IMR-90 (cell line): ENCODE measurements around the gene GRAMD1B. TPM values are rescaled to one million over a fixed set of nuclear protein-coding genes. Genes with fewer than 3 reads are reported as not detected.

Experiments used
- ATAC-seq: fragments of 200-7000 bp; cut with Tn5 transposase; 2 replicates; pipeline ENCODE4 v1.9.1; 2020; ENCODE audit warnings: low read depth, mild to moderate bottlenecking, moderate library complexity
- BruUV-seq: library from RNA; stranded (reverse); fragments of 400-500 nt; replicated peaks from 2 replicates; lab custom pipeline; 2021; lab: Mats Ljungman, UMichigan
- CTCF ChIA-PET: fragments of 300-600 bp; formaldehyde crosslinking; extraction: SDS; loops from one replicate; lab custom pipeline; 2021; ENCODE audit warnings: antibody characterized with exemption; lab: Yijun Ruan, JAX
- POLR2A ChIA-PET: fragments of 300-600 bp; sonication (Branson Sonifier 250); formaldehyde crosslinking; loops from one replicate; lab custom pipeline; 2022; ENCODE audit warnings: antibody characterized with exemption; ENCODE audit not compliant: unreplicated experiment; lab: Charles Lee
- DNase-seq: peaks from one replicate; pipeline ENCODE4 v3.0.0; 2013
- H2AFZ ChIP-seq: replicated peaks from 2 replicates; pipeline ENCODE3; 2013; ENCODE audit warnings: low read length, mild to moderate bottlenecking; ENCODE audit not compliant: poor library complexity
- H2AK5ac ChIP-seq: 2 replicates; pipeline ENCODE4 v1.6.1; 2013; ENCODE audit warnings: low read depth, low read length, inconsistent platforms
- H2AK9ac ChIP-seq: replicated peaks from 2 replicates; pipeline ENCODE3; 2013; ENCODE audit warnings: mild to moderate bottlenecking, low read depth, low read length, moderate library complexity; ENCODE audit not compliant: poor library complexity
- H2BK120ac ChIP-seq: 2 replicates; pipeline ENCODE4 v1.6.1; 2013; ENCODE audit warnings: low read depth, low read length, inconsistent platforms
- H2BK15ac ChIP-seq: 3 replicates; pipeline ENCODE4 v1.6.1; 2013; ENCODE audit warnings: low read depth, low read length, inconsistent platforms
- H2BK20ac ChIP-seq: 2 replicates; pipeline ENCODE4 v1.6.1; 2013; ENCODE audit warnings: low read depth, mild to moderate bottlenecking, inconsistent platforms, low read length, moderate library complexity
- H2BK5ac ChIP-seq: 2 replicates; pipeline ENCODE4 v1.6.1; 2013; ENCODE audit warnings: mild to moderate bottlenecking, low read depth, low read length, inconsistent platforms; ENCODE audit not compliant: poor library complexity, severe bottlenecking
- H3K14ac ChIP-seq: replicated peaks from 2 replicates; pipeline ENCODE4 v1.6.1; 2013; ENCODE audit warnings: low read depth, low read length, inconsistent platforms
- H3K18ac ChIP-seq: 2 replicates; pipeline ENCODE4 v1.6.1; 2013; ENCODE audit warnings: low read depth, low read length, control low read depth
- H3K23ac ChIP-seq: 2 replicates; pipeline ENCODE4 v1.6.1; 2013; ENCODE audit warnings: low read depth, low read length, inconsistent platforms
- H3K27ac ChIP-seq: 2 replicates; pipeline ENCODE4 v1.5.1; 2013; ENCODE audit warnings: mild to moderate bottlenecking, control low read depth, low read length; ENCODE audit not compliant: insufficient read depth
- H3K27me3 ChIP-seq: 2 replicates; pipeline ENCODE4 v1.6.1; 2013; ENCODE audit warnings: low read length; ENCODE audit not compliant: control insufficient read depth, insufficient read depth
- H3K36me3 ChIP-seq: 2 replicates; pipeline ENCODE4 v1.6.1; 2013; ENCODE audit warnings: low read length, mixed read lengths; ENCODE audit not compliant: control insufficient read depth, insufficient read depth
- H3K4ac ChIP-seq: 2 replicates; pipeline ENCODE4 v1.6.1; 2013; ENCODE audit warnings: low read depth, low read length, inconsistent platforms
- H3K4me1 ChIP-seq: 2 replicates; pipeline ENCODE4 v1.6.1; 2013; ENCODE audit warnings: low read length, mixed read lengths; ENCODE audit not compliant: control insufficient read depth, insufficient read depth
- H3K4me2 ChIP-seq: 2 replicates; pipeline ENCODE4 v1.6.1; 2013; ENCODE audit warnings: low read depth, mild to moderate bottlenecking, control low read depth, low read length, moderate library complexity
- H3K4me3 ChIP-seq: 2 replicates; pipeline ENCODE4 v1.5.1; 2013; ENCODE audit warnings: low read depth, mild to moderate bottlenecking, control low read depth, low read length, moderate library complexity; ENCODE audit not compliant: insufficient read depth
- H3K56ac ChIP-seq: 2 replicates; pipeline ENCODE4 v1.6.1; 2013; ENCODE audit warnings: low read length, inconsistent platforms; ENCODE audit not compliant: insufficient read depth; ENCODE audit errors: extremely low read depth
- H3K79me1 ChIP-seq, 2 experiments: 2 replicates each; pipeline ENCODE4 v1.6.1; 2013; ENCODE audit warnings: low read length in 2 of 2, inconsistent platforms in 1 of 2, low read depth in 1 of 2
- H3K9ac ChIP-seq: 2 replicates; pipeline ENCODE4 v1.6.1; 2013; ENCODE audit warnings: low read depth, low read length, control low read depth
- H3K9me1 ChIP-seq: 2 replicates; pipeline ENCODE4 v1.6.1; 2013; ENCODE audit warnings: low read length, inconsistent platforms; ENCODE audit not compliant: insufficient read depth
- H3K9me3 ChIP-seq: 2 replicates; pipeline ENCODE4 v1.6.1; 2013; ENCODE audit warnings: low read length; ENCODE audit not compliant: control insufficient read depth, insufficient read depth
- H4K20me1 ChIP-seq: 2 replicates; pipeline ENCODE4 v1.6.1; 2013; ENCODE audit warnings: low read length, inconsistent platforms; ENCODE audit not compliant: insufficient read depth
- H4K5ac ChIP-seq: 2 replicates; pipeline ENCODE4 v1.6.1; 2013; ENCODE audit warnings: mild to moderate bottlenecking, low read depth, low read length, control low read depth
- H4K8ac ChIP-seq, 2 experiments: 2 replicates each; pipeline ENCODE4 v1.6.1; 2013; ENCODE audit warnings: low read depth in 2 of 2, low read length in 2 of 2, control low read depth in 1 of 2, inconsistent platforms in 1 of 2
- H4K91ac ChIP-seq: 2 replicates; pipeline ENCODE4 v1.6.1; 2013; ENCODE audit warnings: low read depth, low read length, inconsistent platforms; ENCODE audit not compliant: insufficient read depth
- BHLHE40 ChIP-seq: fragments of 150-350 bp; IDR thresholded peaks from 2 replicates; pipeline ENCODE4 v1.6.1; 2016; ENCODE audit warnings: mild to moderate bottlenecking, low read depth, low read length
- CEBPB ChIP-seq: IDR thresholded peaks from 2 replicates; pipeline ENCODE4 v1.6.1; 2012; ENCODE audit warnings: low read depth, low read length, improper control_type of control experiment
- CHD1 ChIP-seq: IDR thresholded peaks from 2 replicates; pipeline ENCODE4 v1.6.1; 2012; ENCODE audit warnings: low read depth, low read length, improper control_type of control experiment
- CTCF ChIP-seq: conservative IDR thresholded peaks from 2 replicates; pipeline ENCODE4 v1.5.1; 2012; ENCODE audit warnings: mild to moderate bottlenecking, low read depth, low read length, improper control_type of control experiment
- ELK1 ChIP-seq: fragments of 150-350 bp; IDR thresholded peaks from 2 replicates; pipeline ENCODE4 v1.6.1; 2016; ENCODE audit warnings: low read depth, mild to moderate bottlenecking, low read length, moderate library complexity, borderline replicate concordance
- FOS ChIP-seq: fragments of 150-350 bp; IDR thresholded peaks from 2 replicates; pipeline ENCODE4 v1.6.1; 2016; ENCODE audit warnings: low read depth, low read length
- MAFK ChIP-seq: IDR thresholded peaks from 2 replicates; pipeline ENCODE4 v1.6.1; 2012; ENCODE audit warnings: low read depth, low read length, improper control_type of control experiment
- MAZ ChIP-seq: IDR thresholded peaks from 2 replicates; pipeline ENCODE4 v1.6.1; 2012; ENCODE audit warnings: low read depth, mild to moderate bottlenecking, low read length, improper control_type of control experiment, moderate library complexity, borderline replicate concordance
- MXI1 ChIP-seq: IDR thresholded peaks from 2 replicates; pipeline ENCODE4 v1.6.1; 2012; ENCODE audit warnings: low read depth, mild to moderate bottlenecking, low read length, moderate library complexity, borderline replicate concordance
- NFE2L2 ChIP-seq: fragments of 150-350 bp; IDR thresholded peaks from 2 replicates; pipeline ENCODE4 v1.6.1; 2016; ENCODE audit warnings: low read depth, mild to moderate bottlenecking, low read length
- POLR2A ChIP-seq: IDR thresholded peaks from 2 replicates; pipeline ENCODE4 v1.6.1; 2012; ENCODE audit warnings: mild to moderate bottlenecking, low read depth, low read length
- RAD21 ChIP-seq: IDR thresholded peaks from 2 replicates; pipeline ENCODE4 v1.6.1; 2012; ENCODE audit warnings: low read length, improper control_type of control experiment
- RCOR1 ChIP-seq: IDR thresholded peaks from 2 replicates; pipeline ENCODE4 v1.6.1; 2012; ENCODE audit warnings: mild to moderate bottlenecking, low read length, improper control_type of control experiment; ENCODE audit not compliant: insufficient replicate concordance
- RFX5 ChIP-seq: IDR thresholded peaks from 2 replicates; pipeline ENCODE4 v1.8.0; 2012; ENCODE audit warnings: low read depth, mild to moderate bottlenecking, low read length, moderate library complexity
- SMC3 ChIP-seq: fragments of 150-350 bp; IDR thresholded peaks from 2 replicates; pipeline ENCODE4 v1.6.1; 2016; ENCODE audit warnings: low read depth, mild to moderate bottlenecking, antibody characterized with exemption, low read length, moderate library complexity
- USF2 ChIP-seq: fragments of 150-350 bp; IDR thresholded peaks from 2 replicates; pipeline ENCODE4 v1.6.1; 2017; ENCODE audit warnings: mild to moderate bottlenecking, antibody characterized with exemption, low read length, low read depth
- WGBS, 2 experiments: methylation state at CpG; one replicate each; pipeline versions ENCODE4 v1.1.5 to v1.1.7; 2013; ENCODE audit warnings: missing lambda C conversion rate in 2 of 2; ENCODE audit not compliant: insufficient read length in 1 of 2; ENCODE audit errors: extremely low coverage in 2 of 2; 5-methylcytosine and 5-hydroxymethylcytosine counted together
- dilution Hi-C: fragments of 300-500 bp; cut with HindIII; formaldehyde crosslinking; loops from one replicate; pipeline ENCODE4 v1.14.3; 2018; ENCODE audit warnings: low sequenced_read_pairs; ENCODE audit not compliant: unreplicated experiment
- in situ Hi-C: fragments of 300-500 bp; cut with MboI; formaldehyde crosslinking; loops from 3 replicates; pipeline ENCODE4 v1.14.3; 2019; ENCODE audit warnings: low sequenced_read_pairs, inconsistent platforms, mixed read lengths
- intact Hi-C: fragments of 100-400 bp; cut with micrococcal nuclease; formaldehyde crosslinking; loops from 2 replicates; pipeline ENCODE4 v1.10.0; 2022
- polyA plus RNA-seq, 3 experiments: library from polyadenylated mRNA; depleted of rRNA; stranded (reverse); fragments of >200 nt; gene quantifications; 2 replicates each; pipeline ENCODE4 v1.2.3, GENCODE V29; 2012; ENCODE audit warnings: low replicate concordance in 1 of 3
- total RNA-seq: library from RNA; depleted of rRNA; stranded (reverse); fragments of >200 nt; gene quantifications from 2 replicates; pipeline ENCODE4 v1.2.3, GENCODE V29; 2012

Gene GRAMD1B
- total and polyA plus RNA-seq, 2 of the 4 experiments (the other 2 are of a cell fraction), result 7.1 to 7.2 TPM

- no CpG with 5 or more reads among the region's 3 CpGs for WGBS, 2 experiments
- Histone ChIP-seq H3K9me1 (peaks cover 16% of the 10 kb centered on the region), H3K4me2 (no peak overlapping the region), H4K5ac (no peak overlapping the region), H3K36me3 (no peaks in the 10 kb centered on the region), H3K23ac (no peak overlapping the region), H2BK20ac (no peak overlapping the region), H3K9ac (no peak overlapping the region), H3K4me3 (no peak overlapping the region), H2AK5ac (no peak overlapping the region), H2AFZ (no peak overlapping the region), H3K79me1 (peaks cover 32 to 74% of the 10 kb centered on the region in 2 experiments), H3K27ac (no peak overlapping the region), H3K14ac (no peak overlapping the region), H4K91ac (no peak overlapping the region), H2BK15ac (no peak overlapping the region), H3K56ac (no peak overlapping the region), H3K9me3 (no peaks in the 10 kb centered on the region), H3K4me1 (peaks cover 11% of the 10 kb centered on the region), H2BK120ac (no peak overlapping the region), H2BK5ac (no peak overlapping the region), H3K18ac (no peak overlapping the region), H4K20me1 (no peaks in the 10 kb centered on the region), H3K27me3 (no peaks in the 10 kb centered on the region), H2AK9ac (no peak overlapping the region), H4K8ac (no peak overlapping the region), H3K4ac (no peak overlapping the region)
- DNase-seq (no peak), ATAC-seq (no peak)
- dilution Hi-C loops (no loop called here), intact Hi-C loops (no loop called here), in situ Hi-C loops (no loop called here)
- POLR2A ChIA-PET, result no interaction called here
- BruUV-seq, result no TSS peak
- TF ChIP-seq RCOR1 (no peak), RAD21 (no peak), ELK1 (no peak), MXI1 (no peak), CEBPB (no peak), CTCF (no peak), FOS (no peak), MAFK (no peak), CHD1 (no peak), SMC3 (no peak), MAZ (no peak), RFX5 (no peak), NFE2L2 (no peak), POLR2A (no peak), BHLHE40 (no peak), USF2 (no peak)
- CTCF ChIA-PET, result interaction anchor here (1.2 kb wide), 1 partner anchor 40 kb away, joined by 3 read pairs; no protein-coding TSS in a partner anchor
Observed at GRCh38 chr11:123434911-123435310, 4.8 kb downstream of the GRAMD1B start.
